Forelimb muscle (tissue), 1 donor: ENCODE measurements around the gene DDX6. TPM values are rescaled to one million over a fixed set of nuclear protein-coding genes. Genes with fewer than 3 reads are reported as not detected.

Source experiments
- DNase-seq: peaks from one replicate; pipeline ENCODE4 v3.0.0-alpha.2; 2013; ENCODE audit warnings: low read depth
- polyA plus RNA-seq: library from polyadenylated mRNA; unstranded; fragments of 120-200 nt; gene quantifications from one replicate; pipeline ENCODE4 v1.2.1, GENCODE V29; 2013; ENCODE audit not compliant: insufficient read length

DDX6 gene
- polyA plus RNA-seq, 1 donor = 66.9 TPM

DNA sequence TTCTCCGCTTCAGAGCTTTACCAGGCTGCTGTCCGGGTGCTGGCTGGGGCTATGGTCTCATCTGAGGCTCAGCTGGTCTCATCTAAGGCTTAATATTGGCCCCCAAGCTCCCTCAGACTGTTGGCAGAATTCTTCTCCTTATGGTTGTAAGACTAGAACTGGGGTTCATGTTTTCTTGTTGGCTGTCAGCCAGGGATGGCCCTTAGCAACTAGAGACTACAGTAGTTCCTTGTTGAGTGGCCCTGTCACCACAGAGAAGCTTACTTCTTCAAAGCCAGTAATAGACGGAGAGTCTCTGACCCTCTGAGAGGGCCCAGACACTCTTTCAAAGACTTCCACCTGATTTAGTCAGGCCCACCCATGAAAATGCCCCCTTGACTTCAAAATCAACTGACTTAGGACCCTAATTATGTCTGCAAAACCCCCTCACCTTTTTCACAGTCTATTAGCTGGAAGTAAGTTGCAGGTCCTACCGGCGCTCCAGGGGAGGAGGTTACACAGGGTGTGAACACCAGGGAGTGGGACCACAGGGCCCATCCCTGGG lies 87.3 kb downstream of the DDX6 start:
- no peak for DNase-seq

DNA sequence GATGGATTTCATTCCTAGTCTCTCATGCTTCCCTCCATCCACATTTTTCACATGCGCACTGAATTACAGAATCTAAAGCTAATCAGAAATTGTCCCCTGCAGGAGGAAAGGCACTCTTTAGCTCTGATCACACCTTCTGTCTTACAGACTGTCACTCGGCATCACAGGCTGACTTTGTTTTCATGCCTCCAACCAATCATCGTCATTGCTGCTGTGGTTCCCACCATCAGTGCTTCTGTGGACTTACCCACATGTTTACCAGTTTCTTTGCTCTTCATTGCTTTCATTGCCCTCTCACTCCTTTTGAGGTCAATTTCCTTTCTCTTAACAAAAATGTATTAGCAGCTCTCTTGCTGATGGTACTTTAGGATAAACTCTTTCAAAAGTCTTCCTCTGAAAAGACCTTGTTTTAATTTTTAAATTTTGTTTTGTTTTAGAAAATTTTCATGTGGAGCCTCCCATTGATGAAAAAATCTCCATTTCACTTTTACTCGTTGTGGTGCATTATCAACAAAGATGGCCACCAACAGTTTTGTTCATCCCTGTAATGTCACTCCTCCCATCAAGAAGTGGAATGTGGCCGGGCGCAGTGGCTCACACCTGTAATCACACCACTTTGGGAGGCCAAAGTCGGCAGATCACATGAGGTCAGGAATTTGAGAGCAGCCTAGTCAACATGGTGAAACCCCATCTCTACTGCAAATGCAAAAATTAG lies 91.3 kb downstream of the DDX6 start:
- no peak for DNase-seq

Other genes with a start within 250 kb of the DDX6 start
- gene IFT46, start 225.2 kb downstream of the DDX6 start, polyA plus RNA-seq = 20.9 TPM
- gene ARCN1, start 218.8 kb downstream of the DDX6 start, polyA plus RNA-seq = 113 TPM
- 90.6 TPM for gene PHLDB1, start 183.5 kb downstream of the DDX6 start, polyA plus RNA-seq
- 0.19 TPM for gene TREH, start 111.5 kb downstream of the DDX6 start, polyA plus RNA-seq
- not detected for gene CXCR5, start 92.7 kb upstream of the DDX6 start, polyA plus RNA-seq
- gene BCL9L, start 134.8 kb upstream of the DDX6 start, polyA plus RNA-seq = 74.4 TPM
- 1.3 TPM for gene UPK2, start 165.1 kb upstream of the DDX6 start, polyA plus RNA-seq
- 0.11 TPM for gene FOXR1, start 180.6 kb upstream of the DDX6 start, polyA plus RNA-seq
- 18.5 TPM for gene CENATAC, start 207.0 kb upstream of the DDX6 start, polyA plus RNA-seq
- gene RPS25, start 227.2 kb upstream of the DDX6 start, polyA plus RNA-seq = 1,746 TPM
- 41.5 TPM for gene TRAPPC4, start 227.6 kb upstream of the DDX6 start, polyA plus RNA-seq
- 11.7 TPM for gene SLC37A4, start 239.7 kb upstream of the DDX6 start, polyA plus RNA-seq